Breast epithelium (tissue), 4 donors: ENCODE data around the gene NLRP12. TPM values are rescaled to one million over a fixed set of nuclear protein-coding genes. Genes with fewer than 3 reads are reported as not detected.

Experiments used
- DNase-seq, 2 donors: peaks; one replicate each; pipeline ENCODE4 v3.0.0-alpha.2; 2019; ENCODE audit warnings: low spot score in 2 of 2
- H3K27ac ChIP-seq, 2 donors: fragments of 200-600 bp; sonication (generic) in 1 of 2; one replicate each; pipeline ENCODE4 v1.5.1; 2016 to 2019; ENCODE audit warnings: mild to moderate bottlenecking in 1 of 2
- H3K27me3 ChIP-seq, 2 donors: fragments of 200-600 bp; sonication (generic) in 1 of 2; one replicate each; pipeline versions ENCODE4 v1.5.1 to v1.6.0; 2017 to 2019; ENCODE audit warnings: control low read depth in 1 of 2, mild to moderate bottlenecking in 1 of 2
- H3K36me3 ChIP-seq: fragments of 200-600 bp; one replicate; pipeline ENCODE4 v1.5.1; 2019
- H3K4me1 ChIP-seq, 2 donors: fragments of 200-600 bp; sonication (generic); one replicate each; pipeline ENCODE4 v1.5.1; 2016 to 2019; ENCODE audit warnings: control low read depth in 1 of 2
- H3K4me3 ChIP-seq, 3 donors: fragments of 200-600 bp; sonication (generic); 1 replicate in 2 of 3; 2 replicates in 1 of 3; pipeline ENCODE4 v1.5.1; 2016 to 2019; ENCODE audit warnings: mild to moderate bottlenecking in 3 of 3, moderate library complexity in 2 of 3
- H3K9me3 ChIP-seq, 2 donors: fragments of 200-600 bp; sonication (generic) in 1 of 2; one replicate each; pipeline ENCODE4 v1.5.1; 2016 to 2019; ENCODE audit warnings: control low read depth in 1 of 2
- POLR2A ChIP-seq: fragments of 450-650 bp; IDR thresholded peaks from one replicate; pipeline ENCODE4 v1.6.1; 2016; ENCODE audit warnings: antibody characterized with exemption, mild to moderate bottlenecking, moderate library complexity
- POLR2AphosphoS5 ChIP-seq, 3 donors: sonication (generic); formaldehyde crosslinking; IDR thresholded peaks; one replicate each; pipeline ENCODE4 v1.6.1; 2017; ENCODE audit warnings: antibody characterized with exemption in 3 of 3
- intact Hi-C: fragments of 100-400 bp; cut with DNase I; formaldehyde crosslinking; loops from one replicate; pipeline ENCODE4 v1.15.1; 2023; ENCODE audit warnings: low total_unique reads
- total RNA-seq, 3 donors: library from RNA; depleted of rRNA; stranded (reverse); fragments of >200 nt; gene quantifications; one replicate each; pipeline ENCODE4 v1.1.0, GENCODE V29; 2016
- TF ChIP-seq, protein P1 (sequence below), 3 donors: fragments of 450-650 bp; IDR thresholded peaks; one replicate each; pipeline ENCODE4 v1.5.1; 2016 to 2017; ENCODE audit warnings: antibody characterized with exemption in 3 of 3, mild to moderate bottlenecking in 3 of 3, moderate library complexity in 3 of 3

The NLRP12 gene
- total RNA-seq, 3 donors from 2014 or later, result 0.32 to 1.2 (median 0.66) TPM

DNA sequence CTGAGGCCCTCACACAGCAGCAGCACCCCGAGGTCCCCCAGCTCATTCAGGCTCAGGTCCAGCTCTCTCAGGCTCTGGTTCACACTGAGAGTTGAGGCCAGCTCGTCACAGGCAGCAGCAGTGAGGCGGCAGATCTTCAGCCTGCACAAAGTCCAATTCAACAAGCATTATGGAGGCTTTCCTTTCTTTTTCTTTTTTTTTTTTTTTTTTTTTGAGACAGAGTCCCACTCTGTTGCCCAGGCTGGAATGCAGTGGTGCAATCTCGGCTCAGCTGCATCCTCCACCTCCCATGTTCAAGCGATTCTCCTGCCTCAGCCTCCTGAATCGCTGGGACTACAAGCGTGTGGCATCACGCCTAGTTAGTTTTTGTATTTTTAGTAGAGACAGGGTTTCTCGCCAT, 22.9 kb downstream of the NLRP12 start:
- no peaks in the 10 kb centered on the region for H3K4me1 ChIP-seq
- TF ChIP-seq, protein P1, sequence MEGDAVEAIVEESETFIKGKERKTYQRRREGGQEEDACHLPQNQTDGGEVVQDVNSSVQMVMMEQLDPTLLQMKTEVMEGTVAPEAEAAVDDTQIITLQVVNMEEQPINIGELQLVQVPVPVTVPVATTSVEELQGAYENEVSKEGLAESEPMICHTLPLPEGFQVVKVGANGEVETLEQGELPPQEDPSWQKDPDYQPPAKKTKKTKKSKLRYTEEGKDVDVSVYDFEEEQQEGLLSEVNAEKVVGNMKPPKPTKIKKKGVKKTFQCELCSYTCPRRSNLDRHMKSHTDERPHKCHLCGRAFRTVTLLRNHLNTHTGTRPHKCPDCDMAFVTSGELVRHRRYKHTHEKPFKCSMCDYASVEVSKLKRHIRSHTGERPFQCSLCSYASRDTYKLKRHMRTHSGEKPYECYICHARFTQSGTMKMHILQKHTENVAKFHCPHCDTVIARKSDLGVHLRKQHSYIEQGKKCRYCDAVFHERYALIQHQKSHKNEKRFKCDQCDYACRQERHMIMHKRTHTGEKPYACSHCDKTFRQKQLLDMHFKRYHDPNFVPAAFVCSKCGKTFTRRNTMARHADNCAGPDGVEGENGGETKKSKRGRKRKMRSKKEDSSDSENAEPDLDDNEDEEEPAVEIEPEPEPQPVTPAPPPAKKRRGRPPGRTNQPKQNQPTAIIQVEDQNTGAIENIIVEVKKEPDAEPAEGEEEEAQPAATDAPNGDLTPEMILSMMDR (IDR thresholded peaks at IDR 0.05), result no peak
- TF ChIP-seq POLR2AphosphoS5 (IDR thresholded peaks at IDR 0.05) (no peak), POLR2A (no peak)
- H3K4me3 ChIP-seq, result no peak overlapping the region
- intact Hi-C loops, result loop anchor here (10.0 kb wide), 1 partner anchor 726 kb away; no protein-coding TSS in a partner anchor
- no peak overlapping the region for H3K27ac ChIP-seq
- H3K27me3 ChIP-seq, result no peaks in the 10 kb centered on the region
- DNase-seq, result no peak
- no peaks in the 10 kb centered on the region for H3K36me3 ChIP-seq
- no peaks in the 10 kb centered on the region for H3K9me3 ChIP-seq

- intact Hi-C loops, result no loop called here
- no peak for DNase-seq
- Histone ChIP-seq H3K9me3 (no peaks in the 10 kb centered on the region), H3K4me1 (no peaks in the 10 kb centered on the region), H3K27ac (no peak overlapping the region), H3K4me3 (no peak overlapping the region), H3K27me3 (no peaks in the 10 kb centered on the region), H3K36me3 (no peaks in the 10 kb centered on the region)
- TF ChIP-seq POLR2AphosphoS5 (IDR thresholded peaks at IDR 0.05), result no peak
- TF ChIP-seq POLR2A, result no peak
- TF ChIP-seq, protein P1 (IDR thresholded peaks at IDR 0.05), result no peak
These were observed 29.1 kb downstream of the NLRP12 start for GRCh38 chr19:53795019-53795418.

GRCh38 chr19:53792721-53793433, 31.2 kb downstream of the NLRP12 start:
- intact Hi-C loops, result no loop called here
- Histone ChIP-seq H3K27me3 (peaks cover 0 to under 1% of the 10 kb centered on the region in 2 donors), H3K4me1 (no peaks in the 10 kb centered on the region), H3K9me3 (no peaks in the 10 kb centered on the region), H3K36me3 (no peaks in the 10 kb centered on the region), H3K27ac (no peak overlapping the region), H3K4me3 (no peak overlapping the region)
- no peak for TF ChIP-seq POLR2AphosphoS5 (IDR thresholded peaks at IDR 0.05)
- TF ChIP-seq, protein P1 (IDR thresholded peaks at IDR 0.05), result peak; percentile 79 to 96 (median 92)
- peak; percentile 79 to 82 for DNase-seq

GRCh38 chr19:53789708-53790678, 34.1 kb downstream of the NLRP12 start:
- Histone ChIP-seq H3K4me1 (no peaks in the 10 kb centered on the region), H3K27ac (no peak overlapping the region), H3K4me3 (no peak overlapping the region), H3K27me3 (peaks cover 0 to 4% of the 10 kb centered on the region in 2 donors), H3K9me3 (no peaks in the 10 kb centered on the region), H3K36me3 (no peaks in the 10 kb centered on the region)
- TF ChIP-seq POLR2AphosphoS5 (IDR thresholded peaks at IDR 0.05) (no peak), POLR2A (no peak)
- TF ChIP-seq, protein P1 (IDR thresholded peaks at IDR 0.05), result no peak
- no peak for DNase-seq
- intact Hi-C loops, result no loop called here

DNA sequence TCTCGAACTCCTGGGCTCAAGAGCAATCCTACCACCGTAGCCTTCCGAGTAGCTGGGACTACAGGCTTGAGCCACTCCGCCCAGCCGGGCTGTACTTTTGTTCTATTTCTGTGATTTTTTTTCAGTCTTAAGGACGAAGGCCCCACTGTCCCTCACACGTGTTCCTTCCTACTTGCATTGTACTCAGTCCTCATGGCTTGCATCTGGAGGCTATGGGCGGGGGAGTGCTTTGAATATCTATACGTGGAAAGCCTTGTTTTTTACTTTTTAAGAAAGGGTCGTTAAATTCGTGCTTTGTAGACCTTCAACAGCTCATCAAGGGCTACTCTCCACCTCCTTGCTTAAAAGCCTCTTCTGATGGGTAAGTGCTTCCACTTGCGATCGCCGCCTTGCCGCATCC, 36.8 kb downstream of the NLRP12 start:
- H3K9me3 ChIP-seq, result no peaks in the 10 kb centered on the region
- H3K27ac ChIP-seq, result no peak overlapping the region
- no peak overlapping the region for H3K4me3 ChIP-seq
- peaks cover 0 to 4% of the 10 kb centered on the region in 2 donors for H3K27me3 ChIP-seq
- intact Hi-C loops, result no loop called here
- TF ChIP-seq, protein P1 (IDR thresholded peaks at IDR 0.05), result no peak
- no peak for TF ChIP-seq POLR2AphosphoS5 (IDR thresholded peaks at IDR 0.05)
- no peak for TF ChIP-seq POLR2A
- no peaks in the 10 kb centered on the region for H3K4me1 ChIP-seq
- no peak for DNase-seq
- no peaks in the 10 kb centered on the region for H3K36me3 ChIP-seq
